CD4-positive, alpha-beta T cell treated with Interleukin-21 for 1 hour (primary cell): ENCODE data around the gene RC3H2.
A peak's percentile ranks its signal among the peaks of the same experiment; 100 is the strongest.

Source experiments
- DNase-seq: peaks from one replicate; pipeline ENCODE4 v3.0.0-alpha.2; 2020

The RC3H2 gene, protein sequence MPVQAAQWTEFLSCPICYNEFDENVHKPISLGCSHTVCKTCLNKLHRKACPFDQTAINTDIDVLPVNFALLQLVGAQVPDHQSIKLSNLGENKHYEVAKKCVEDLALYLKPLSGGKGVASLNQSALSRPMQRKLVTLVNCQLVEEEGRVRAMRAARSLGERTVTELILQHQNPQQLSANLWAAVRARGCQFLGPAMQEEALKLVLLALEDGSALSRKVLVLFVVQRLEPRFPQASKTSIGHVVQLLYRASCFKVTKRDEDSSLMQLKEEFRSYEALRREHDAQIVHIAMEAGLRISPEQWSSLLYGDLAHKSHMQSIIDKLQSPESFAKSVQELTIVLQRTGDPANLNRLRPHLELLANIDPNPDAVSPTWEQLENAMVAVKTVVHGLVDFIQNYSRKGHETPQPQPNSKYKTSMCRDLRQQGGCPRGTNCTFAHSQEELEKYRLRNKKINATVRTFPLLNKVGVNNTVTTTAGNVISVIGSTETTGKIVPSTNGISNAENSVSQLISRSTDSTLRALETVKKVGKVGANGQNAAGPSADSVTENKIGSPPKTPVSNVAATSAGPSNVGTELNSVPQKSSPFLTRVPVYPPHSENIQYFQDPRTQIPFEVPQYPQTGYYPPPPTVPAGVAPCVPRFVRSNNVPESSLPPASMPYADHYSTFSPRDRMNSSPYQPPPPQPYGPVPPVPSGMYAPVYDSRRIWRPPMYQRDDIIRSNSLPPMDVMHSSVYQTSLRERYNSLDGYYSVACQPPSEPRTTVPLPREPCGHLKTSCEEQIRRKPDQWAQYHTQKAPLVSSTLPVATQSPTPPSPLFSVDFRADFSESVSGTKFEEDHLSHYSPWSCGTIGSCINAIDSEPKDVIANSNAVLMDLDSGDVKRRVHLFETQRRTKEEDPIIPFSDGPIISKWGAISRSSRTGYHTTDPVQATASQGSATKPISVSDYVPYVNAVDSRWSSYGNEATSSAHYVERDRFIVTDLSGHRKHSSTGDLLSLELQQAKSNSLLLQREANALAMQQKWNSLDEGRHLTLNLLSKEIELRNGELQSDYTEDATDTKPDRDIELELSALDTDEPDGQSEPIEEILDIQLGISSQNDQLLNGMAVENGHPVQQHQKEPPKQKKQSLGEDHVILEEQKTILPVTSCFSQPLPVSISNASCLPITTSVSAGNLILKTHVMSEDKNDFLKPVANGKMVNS

DNA sequence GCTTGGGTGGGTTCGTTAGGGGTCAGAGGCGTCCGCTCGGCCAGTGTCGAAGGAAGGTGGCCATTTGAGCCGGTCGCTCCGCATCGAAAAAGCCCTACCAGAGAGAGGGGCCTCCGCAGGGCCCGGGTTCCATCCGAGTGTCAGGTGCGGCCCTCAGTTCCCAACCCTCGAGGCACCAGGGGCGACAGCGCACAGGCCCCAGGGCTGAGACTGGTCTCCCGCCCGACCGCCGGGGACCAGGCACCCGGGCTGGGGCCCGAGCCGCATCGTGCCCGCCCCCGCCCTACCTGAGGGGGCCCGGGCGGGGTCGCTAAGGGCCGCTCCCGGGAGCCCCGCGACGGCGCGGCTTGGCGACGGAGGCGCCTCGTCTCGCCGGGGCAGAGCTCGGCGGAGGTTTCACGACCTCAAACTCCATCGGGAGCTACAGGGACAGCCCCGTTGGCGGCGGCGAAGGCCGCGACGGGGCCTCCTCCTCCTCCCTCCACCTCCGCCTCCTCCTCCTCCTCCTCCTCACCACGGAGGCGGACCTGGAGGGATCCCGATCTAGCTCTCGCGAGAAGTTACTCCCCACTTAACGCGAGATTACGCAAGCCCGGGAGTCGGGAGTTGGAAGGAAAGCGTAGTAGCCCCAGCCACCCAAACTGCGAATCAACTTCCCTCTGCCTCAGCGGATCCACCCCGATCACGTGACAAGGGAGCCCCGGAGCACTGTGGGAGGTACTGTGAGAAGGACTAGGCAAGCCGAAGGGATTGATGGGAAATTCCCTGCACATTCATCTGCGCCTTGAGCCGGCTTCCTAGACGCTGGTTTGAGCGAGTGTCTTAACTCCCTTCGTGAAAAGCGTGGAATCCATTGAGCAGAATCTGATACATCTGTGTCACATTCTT, at the start of gene RC3H2:
Gene RC3H2, minus strand, starts transcription at position 537 of the 888 bp plus-strand sequence. CDS start 7,850 bp downstream, outside the sequence.
- peak; percentile 99 for DNase-seq

- no peak for DNase-seq
These were observed 49.1 kb upstream of the RC3H2 start for GRCh38 chr9:122954253-122954691.

- no peak for DNase-seq
These were observed 45.9 kb upstream of the RC3H2 start for GRCh38 chr9:122951056-122951455.

DNA sequence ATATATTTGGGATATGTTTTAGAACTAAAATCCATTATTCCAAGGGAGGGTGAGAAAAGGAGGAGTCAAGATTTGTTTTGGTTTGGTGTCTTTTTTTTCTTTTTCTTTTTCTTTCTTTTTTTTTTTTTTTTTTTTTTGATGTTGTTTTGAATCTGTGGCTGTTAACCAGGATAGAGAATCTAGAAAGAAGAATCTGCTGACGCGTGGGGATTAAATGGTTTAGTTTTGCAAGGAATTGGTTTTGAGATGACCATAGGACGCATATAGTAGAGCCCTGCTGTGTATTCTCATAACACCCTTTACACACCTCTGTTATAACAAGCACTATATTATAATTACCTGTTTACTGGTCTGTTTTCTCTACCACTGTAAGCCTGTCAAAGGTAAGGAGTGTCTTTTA, 45.1 kb upstream of the RC3H2 start:
- no peak for DNase-seq

DNA sequence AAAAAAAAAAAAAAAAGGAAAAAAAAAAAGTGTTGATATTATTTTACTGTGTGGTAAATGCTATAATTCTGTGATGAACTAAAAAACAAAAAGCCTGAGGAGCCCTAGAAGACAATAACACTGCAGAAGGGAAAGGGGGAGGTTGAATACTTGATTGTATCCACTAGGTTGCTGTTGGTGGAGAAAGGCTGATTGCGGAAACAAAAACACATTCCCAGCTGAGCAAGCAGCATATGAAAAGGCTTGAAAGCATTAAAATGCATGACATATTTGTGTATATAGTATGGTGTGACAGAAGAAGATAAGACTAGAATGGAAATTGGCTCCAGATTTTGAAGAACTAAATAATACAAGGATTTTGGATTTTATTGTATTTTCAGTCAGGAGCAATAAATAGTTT, 44.5 kb upstream of the RC3H2 start:
- DNase-seq: no peak

DNA sequence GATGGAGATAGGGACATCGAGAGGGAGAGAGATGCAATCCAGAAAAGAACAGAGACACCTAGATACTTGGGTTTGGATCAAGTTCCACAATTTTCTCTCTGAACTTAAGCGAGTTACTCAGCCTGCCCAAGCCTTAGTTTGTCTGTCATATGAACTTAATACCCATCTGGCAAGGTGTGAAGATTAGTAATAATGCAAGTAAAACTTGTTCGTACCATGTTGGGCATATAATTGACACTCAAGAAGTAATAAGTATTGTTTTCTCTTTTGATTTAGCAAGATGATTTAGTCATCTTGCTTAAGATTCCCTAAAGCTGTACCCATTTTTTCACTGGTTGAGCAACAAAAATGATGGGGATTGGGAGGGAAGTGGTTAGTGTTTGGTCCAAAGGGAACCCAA, 43.2 kb upstream of the RC3H2 start:
- DNase-seq: no peak

GRCh38 chr9:122946461-122947005, 41.4 kb upstream of the RC3H2 start:
- DNase-seq: no peak

DNA sequence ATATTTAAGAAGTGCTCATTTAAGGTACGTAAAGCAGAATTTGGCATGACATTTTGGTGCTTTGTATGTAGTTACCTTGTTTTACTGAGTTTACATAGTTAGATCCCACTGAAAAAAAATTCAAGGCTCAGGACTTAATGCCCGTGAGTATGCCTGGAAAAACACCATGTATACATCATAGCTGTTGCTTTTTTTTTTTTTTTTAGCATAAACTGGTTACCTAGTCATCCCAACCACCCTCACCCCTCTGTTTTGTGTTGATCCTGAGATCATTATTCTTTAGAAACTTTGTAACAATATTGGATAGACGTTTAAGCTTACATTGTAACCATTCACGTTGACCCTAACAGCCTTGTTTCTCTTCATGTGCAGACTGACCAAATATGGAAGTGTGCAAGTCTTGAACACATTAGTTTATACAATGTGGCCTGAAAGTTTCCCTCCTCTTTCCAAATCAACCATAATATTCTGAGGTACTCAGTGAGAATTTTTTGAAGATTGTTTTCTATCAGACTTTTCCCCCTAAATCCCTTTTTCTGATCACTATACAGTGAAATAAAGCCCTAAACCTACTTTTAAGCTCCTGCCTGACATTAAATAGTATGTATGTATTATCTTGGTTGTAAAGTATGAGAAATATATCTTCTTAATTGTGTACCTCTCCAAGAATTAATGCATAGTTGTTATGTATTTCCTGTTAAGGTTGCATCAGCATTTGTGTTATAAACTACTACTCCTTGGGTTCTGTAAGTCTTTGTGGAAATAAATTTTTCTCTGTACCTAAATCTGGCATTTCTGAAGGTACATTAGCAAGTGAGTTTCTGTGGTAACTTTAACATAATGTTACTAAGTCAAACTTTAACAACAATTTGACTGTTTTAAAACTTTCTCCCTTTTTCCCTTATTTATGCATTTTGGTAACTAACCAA, 40.1 kb upstream of the RC3H2 start:
- DNase-seq: no peak

GRCh38 chr9:122941582-122942234, 36.5 kb upstream of the RC3H2 start:
- DNase-seq: no peak

DNA sequence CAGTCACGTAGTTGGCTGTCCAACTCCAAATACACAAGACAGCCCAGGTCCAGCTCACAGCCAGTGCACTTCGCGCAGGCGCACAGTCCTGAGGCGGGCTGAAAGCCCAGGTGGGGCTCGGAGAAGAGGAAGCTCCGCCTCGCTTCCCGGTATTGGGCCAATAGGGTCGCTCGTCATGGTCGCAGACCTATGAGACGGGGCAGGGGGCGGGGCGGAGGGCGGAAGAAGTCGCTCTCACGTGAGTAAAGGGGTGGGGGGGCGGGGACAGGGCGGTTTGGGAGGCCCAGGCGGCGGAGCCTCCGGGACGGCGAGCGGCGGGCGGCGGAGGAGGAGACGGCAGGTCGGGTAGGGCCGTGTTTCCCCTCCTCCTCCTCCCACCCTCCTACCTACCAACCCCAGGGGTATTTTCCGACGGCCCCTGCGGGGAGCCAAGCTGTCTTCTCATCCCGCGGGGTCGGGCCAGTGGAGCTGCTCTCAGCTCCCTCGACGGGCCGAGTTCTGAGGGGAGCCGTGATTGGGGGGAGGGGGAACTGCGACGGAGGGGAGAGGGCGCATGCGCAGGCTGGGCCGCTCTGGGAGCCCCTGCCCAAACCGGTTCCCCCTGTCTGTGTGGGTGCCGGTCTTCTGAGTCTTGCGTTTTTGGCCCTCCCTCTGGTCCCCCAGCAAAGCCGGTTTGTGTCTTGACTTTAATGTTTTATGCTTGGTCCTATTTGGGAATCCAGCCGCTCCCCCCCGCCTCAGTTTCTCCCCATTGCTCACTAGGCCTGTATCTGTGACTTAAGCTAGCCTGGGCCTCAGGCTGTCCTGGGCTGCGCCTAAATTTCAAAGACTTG, 35.8 kb upstream of the RC3H2 start, which contains the start of gene RABGAP1:
Gene RABGAP1, plus strand, starts transcription at position 272 of the 833 bp plus-strand sequence. CDS start 16,040 bp downstream, outside the sequence.
- DNase-seq: peak; percentile 98

- no peak for DNase-seq
These were observed 35.2 kb upstream of the RC3H2 start for GRCh38 chr9:122940454-122940748.

DNA sequence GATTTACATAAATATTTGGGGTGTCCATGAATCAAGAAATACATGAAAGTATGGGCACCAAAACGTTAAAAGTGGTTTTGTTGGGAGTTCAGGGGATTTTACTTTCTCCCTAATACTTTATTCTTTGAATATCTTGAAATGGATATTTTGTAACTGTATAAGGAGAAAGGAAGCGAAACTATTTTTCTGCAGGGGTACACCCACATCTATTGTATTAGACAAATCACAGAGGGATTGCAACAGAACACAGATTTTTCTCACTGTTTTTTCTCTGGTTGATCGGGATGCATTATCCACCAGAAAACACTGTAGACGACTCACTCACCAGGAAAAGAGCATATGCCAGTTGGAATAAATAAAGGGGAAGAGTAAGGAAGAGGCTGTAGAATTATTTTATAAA, 34.4 kb upstream of the RC3H2 start:
- no peak for DNase-seq

GRCh38 chr9:122936883-122937282, 31.7 kb upstream of the RC3H2 start:
- DNase-seq: no peak

DNA sequence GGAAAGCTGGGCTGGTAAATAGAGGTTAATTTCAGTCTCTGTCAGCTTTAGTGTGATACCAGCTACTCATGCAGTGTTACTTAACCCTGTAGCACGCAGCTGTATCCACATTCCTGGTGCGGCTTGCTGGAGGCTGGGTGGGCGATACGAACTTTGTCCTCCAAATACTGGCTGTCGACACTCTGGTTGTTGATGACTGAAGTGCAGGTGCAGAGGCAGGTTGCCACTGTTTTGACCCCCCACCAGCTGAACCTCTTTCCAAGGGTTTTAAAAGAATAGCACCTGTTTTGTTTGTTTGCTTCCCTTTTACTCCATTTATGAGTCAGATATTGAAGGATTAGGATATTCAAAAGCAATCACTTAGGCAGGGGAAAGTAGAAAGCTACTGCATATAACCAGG, 31.3 kb upstream of the RC3H2 start:
- no peak for DNase-seq

GRCh38 chr9:122931226-122932121, 26.3 kb upstream of the RC3H2 start, which contains the start of gene ZBTB26:
Gene ZBTB26, minus strand, starts transcription at chr9:122931512. Its CDS starts 11,578 bp downstream, at chr9:122919934.
- DNase-seq: peak; percentile 93

- DNase-seq: no peak
These were observed 25.5 kb upstream of the RC3H2 start for GRCh38 chr9:122930541-122931225.

DNA sequence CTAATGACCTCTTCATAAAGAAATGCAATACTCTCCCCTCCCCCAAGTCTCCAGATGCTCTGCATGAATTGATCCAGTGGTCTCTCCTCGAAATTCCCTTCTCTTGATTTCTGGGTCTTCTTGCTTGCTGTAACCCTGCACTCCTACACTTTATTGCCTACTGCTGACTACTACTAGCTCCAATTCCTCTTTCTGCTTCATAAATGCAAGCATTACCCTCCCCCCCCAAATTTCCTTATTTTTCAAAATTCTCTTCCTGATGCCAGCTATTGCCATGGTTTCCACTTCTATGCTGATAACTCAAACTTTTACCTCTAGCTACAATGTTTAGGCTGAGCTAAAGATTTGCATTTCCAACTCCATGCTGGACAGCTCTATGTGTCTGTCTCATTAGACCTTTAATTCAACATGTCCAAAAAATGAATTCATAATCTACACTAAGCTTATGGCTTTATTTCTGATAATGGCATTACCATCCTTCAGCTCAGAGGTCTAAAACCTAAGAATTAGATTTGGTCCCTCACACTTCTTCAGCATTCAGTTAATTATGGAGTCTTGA, 24.7 kb upstream of the RC3H2 start:
- no peak for DNase-seq
